MM.1S (cell line): ENCODE measurements around the gene FKBP14.

Source experiments
- DNase-seq: peaks from one replicate; pipeline ENCODE4 v3.0.0-alpha.2; 2015
- H2AFZ ChIP-seq: fragments of 300-600 bp; sonication (generic); 2 replicates; pipeline ENCODE4 v1.6.0; 2016; ENCODE audit warnings: antibody characterized with exemption, low read length
- H3F3A ChIP-seq: fragments of 300-600 bp; sonication (generic); 2 replicates; pipeline ENCODE4 v1.6.1; 2016; ENCODE audit warnings: mild to moderate bottlenecking, antibody characterized with exemption, low read length, moderate library complexity, mixed read lengths; ENCODE audit not compliant: insufficient read depth
- H3K27ac ChIP-seq: fragments of 300-600 bp; sonication (generic); 2 replicates; pipeline ENCODE4 v1.5.1; 2016; ENCODE audit warnings: mild to moderate bottlenecking, low read length
- H3K27me3 ChIP-seq: fragments of 300-600 bp; sonication (generic); replicated peaks from 2 replicates; pipeline ENCODE4 v1.6.0; 2016; ENCODE audit warnings: low read length; ENCODE audit not compliant: insufficient read depth
- H3K36me3 ChIP-seq: fragments of 300-600 bp; sonication (generic); replicated peaks from 2 replicates; pipeline ENCODE4 v1.6.1; 2016; ENCODE audit warnings: mild to moderate bottlenecking, low read length, mixed read lengths; ENCODE audit not compliant: insufficient read depth
- H3K4me1 ChIP-seq: fragments of 300-600 bp; sonication (generic); 2 replicates; pipeline ENCODE4 v1.6.1; 2016; ENCODE audit warnings: low read length, mixed read lengths
- H3K4me2 ChIP-seq: fragments of 300-600 bp; sonication (generic); 2 replicates; pipeline ENCODE4 v1.6.0; 2016; ENCODE audit warnings: low read depth, low read length
- H3K4me3 ChIP-seq: fragments of 300-600 bp; sonication (generic); 2 replicates; pipeline ENCODE4 v1.5.1; 2016; ENCODE audit warnings: low read length, mixed read lengths
- H3K79me2 ChIP-seq: fragments of 300-600 bp; sonication (generic); 2 replicates; pipeline ENCODE4 v1.6.1; 2016; ENCODE audit warnings: mixed run types, low read length, mixed read lengths
- H3K9ac ChIP-seq: fragments of 300-600 bp; sonication (generic); 2 replicates; pipeline ENCODE4 v1.6.1; 2016; ENCODE audit warnings: low read length, mixed read lengths
- H3K9me2 ChIP-seq: fragments of 300-600 bp; sonication (generic); replicated peaks from 2 replicates; pipeline ENCODE4 v1.6.1; 2016; ENCODE audit warnings: mild to moderate bottlenecking, low read length, mixed read lengths; ENCODE audit not compliant: insufficient read depth
- H3K9me3 ChIP-seq: fragments of 300-600 bp; sonication (generic); replicated peaks from 2 replicates; pipeline ENCODE4 v1.6.1; 2016; ENCODE audit warnings: mild to moderate bottlenecking, low read length, mixed read lengths; ENCODE audit not compliant: insufficient read depth
- H4K20me1 ChIP-seq: fragments of 300-600 bp; sonication (generic); 2 replicates; pipeline ENCODE4 v1.6.1; 2016; ENCODE audit warnings: mild to moderate bottlenecking, low read length, moderate library complexity, mixed read lengths; ENCODE audit not compliant: insufficient read depth
- CTCF ChIP-seq: fragments of 300-600 bp; sonication (generic); IDR thresholded peaks from 2 replicates; pipeline ENCODE4 v1.5.1; 2016; ENCODE audit warnings: antibody characterized with exemption, low read length, mixed read lengths
- EZH2 ChIP-seq: fragments of 300-600 bp; sonication (generic); optimal IDR thresholded peaks from 2 replicates; pipeline ENCODE3; 2017; ENCODE audit warnings: low read depth, mild to moderate bottlenecking, antibody characterized with exemption, low read length, mixed read lengths
- EZH2phosphoT487 ChIP-seq: fragments of 300-600 bp; sonication (generic); IDR thresholded peaks from 2 replicates; pipeline ENCODE4 v1.6.1; 2018; ENCODE audit warnings: antibody characterized with exemption, low read length

FKBP14 gene

GRCh38 chr7:30018451-30018850, 8.1 kb downstream of the FKBP14 start:
- Histone ChIP-seq H3K79me2 (peaks cover 14% of the 10 kb centered on the region), H3K4me2 (no peak overlapping the region), H3K9ac (no peak overlapping the region), H3K9me2 (no peaks in the 10 kb centered on the region), H3K4me1 (peaks cover 17% of the 10 kb centered on the region), H3K27me3 (no peaks in the 10 kb centered on the region), H3F3A (peaks cover 10% of the 10 kb centered on the region), H3K9me3 (no peaks in the 10 kb centered on the region), H4K20me1 (no peaks in the 10 kb centered on the region), H3K36me3 (no peaks in the 10 kb centered on the region; the same call in 1 of the 2 replicates), H3K27ac (no peak overlapping the region), H2AFZ (no peak overlapping the region), H3K4me3 (no peak overlapping the region)
- no peak for DNase-seq
- no peak for TF ChIP-seq CTCF
- TF ChIP-seq EZH2phosphoT487, result no peak
- TF ChIP-seq EZH2, result no peak

GRCh38 chr7:30012757-30013156, 13.7 kb downstream of the FKBP14 start:
- no peaks in the 10 kb centered on the region; the same call in 1 of the 2 replicates for H3K36me3 ChIP-seq
- H3K27ac ChIP-seq, result no peak overlapping the region
- H3K4me1 ChIP-seq, result no peaks in the 10 kb centered on the region
- H3F3A ChIP-seq, result no peaks in the 10 kb centered on the region
- H4K20me1 ChIP-seq, result no peaks in the 10 kb centered on the region
- H3K4me2 ChIP-seq, result no peak overlapping the region
- no peak overlapping the region for H2AFZ ChIP-seq
- H3K9me3 ChIP-seq, result no peaks in the 10 kb centered on the region
- no peaks in the 10 kb centered on the region for H3K9me2 ChIP-seq
- no peaks in the 10 kb centered on the region for H3K27me3 ChIP-seq
- H3K4me3 ChIP-seq, result no peak overlapping the region
- no peak overlapping the region for H3K9ac ChIP-seq
- no peak for DNase-seq
- no peaks in the 10 kb centered on the region for H3K79me2 ChIP-seq
- TF ChIP-seq CTCF (no peak), EZH2phosphoT487 (no peak), EZH2 (no peak)

- no peaks in the 10 kb centered on the region for H3K27me3 ChIP-seq
- no peaks in the 10 kb centered on the region for H3K9me2 ChIP-seq
- no peaks in the 10 kb centered on the region for H3K9me3 ChIP-seq
- TF ChIP-seq EZH2phosphoT487 (no peak), EZH2 (no peak), CTCF (no peak)
- no peaks in the 10 kb centered on the region for H3F3A ChIP-seq
- H4K20me1 ChIP-seq, result no peaks in the 10 kb centered on the region
- H2AFZ ChIP-seq, result no peak overlapping the region
- no peak overlapping the region for H3K4me2 ChIP-seq
- H3K36me3 ChIP-seq, result no peaks in the 10 kb centered on the region; the same call in 1 of the 2 replicates
- no peak for DNase-seq
- no peak overlapping the region for H3K4me3 ChIP-seq
- H3K79me2 ChIP-seq, result no peaks in the 10 kb centered on the region
- H3K9ac ChIP-seq, result no peak overlapping the region
- no peak overlapping the region for H3K27ac ChIP-seq
- H3K4me1 ChIP-seq, result no peaks in the 10 kb centered on the region
These were observed 16.5 kb downstream of the FKBP14 start for GRCh38 chr7:30010021-30010420.
